GM21737 (cell line): ENCODE measurements around the gene KCNC2.

Experiments
- ATAC-seq: cut with Tn5 transposase; IDR thresholded peaks from one replicate; pipeline ENCODE4 v1.9.1; 2021; ENCODE audit warnings: mild to moderate bottlenecking, moderate library complexity; ENCODE audit not compliant: unreplicated experiment

KCNC2 gene

GRCh38 chr12:75162845-75163244 is 46.8 kb downstream of the KCNC2 start:
- no peak for ATAC-seq

DNA sequence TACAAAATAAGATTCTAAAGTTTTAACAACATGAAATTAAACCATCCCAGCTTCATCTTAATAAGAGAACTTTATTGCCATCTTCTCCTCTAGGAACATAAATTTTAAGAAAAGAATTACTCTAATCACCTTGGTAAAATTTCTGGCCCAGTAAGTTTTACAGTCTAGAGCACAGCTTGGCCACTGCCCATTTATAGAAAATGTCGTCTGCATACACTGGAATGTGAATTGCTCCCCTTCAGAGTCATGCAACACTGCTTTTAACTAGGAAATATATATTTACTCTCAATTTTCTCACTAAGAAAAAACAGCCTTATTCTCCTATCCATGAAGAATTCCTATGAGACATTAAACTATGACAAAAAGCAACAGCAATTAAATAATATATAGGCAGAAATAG is 48.2 kb downstream of the KCNC2 start:
- no peak for ATAC-seq

- no peak for ATAC-seq
These were observed 52.3 kb downstream of the KCNC2 start for GRCh38 chr12:75157385-75157784.

- ATAC-seq, result no peak
These were observed 53.7 kb downstream of the KCNC2 start for GRCh38 chr12:75155962-75156361.

DNA sequence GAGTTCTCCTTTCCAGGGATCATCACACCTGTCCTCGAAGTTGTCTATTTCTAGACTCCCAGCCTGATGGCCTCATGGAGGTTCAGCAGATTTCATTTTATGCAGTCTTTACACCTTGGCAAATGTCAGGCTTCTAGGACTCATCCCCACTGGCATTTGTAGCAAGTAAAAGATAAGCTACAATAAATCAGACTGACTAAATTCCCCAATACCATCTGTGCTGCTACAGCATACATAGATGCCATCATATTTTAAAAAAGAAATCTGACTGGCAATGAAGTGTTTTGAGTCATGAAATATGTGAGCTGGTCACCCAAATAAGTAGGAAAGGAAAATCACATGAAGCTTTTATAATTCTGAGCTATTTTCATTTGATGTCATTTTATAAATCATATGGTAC is 55.3 kb downstream of the KCNC2 start:
- ATAC-seq, result no peak

DNA sequence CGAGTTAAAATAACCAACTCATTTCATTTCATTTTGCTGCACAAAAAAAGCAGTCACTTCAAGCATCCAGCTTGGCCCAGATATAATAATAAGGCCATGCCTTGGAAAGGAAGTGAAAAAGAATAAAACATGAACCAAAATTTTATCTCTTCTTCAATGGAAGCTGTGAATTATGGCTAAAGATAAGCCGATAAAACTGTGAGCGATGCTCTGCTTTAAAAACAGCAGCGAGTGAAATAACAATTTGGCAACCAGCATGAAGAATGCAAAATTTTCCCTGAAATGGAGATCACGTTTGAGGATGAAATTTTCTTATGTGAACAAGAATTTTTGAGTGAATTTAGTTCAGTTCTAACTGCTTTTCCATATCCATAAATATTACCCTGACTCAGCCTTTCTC is 70.4 kb downstream of the KCNC2 start:
- no peak for ATAC-seq

- ATAC-seq, result no peak
These were observed 71.7 kb downstream of the KCNC2 start for GRCh38 chr12:75137896-75138295.

DNA sequence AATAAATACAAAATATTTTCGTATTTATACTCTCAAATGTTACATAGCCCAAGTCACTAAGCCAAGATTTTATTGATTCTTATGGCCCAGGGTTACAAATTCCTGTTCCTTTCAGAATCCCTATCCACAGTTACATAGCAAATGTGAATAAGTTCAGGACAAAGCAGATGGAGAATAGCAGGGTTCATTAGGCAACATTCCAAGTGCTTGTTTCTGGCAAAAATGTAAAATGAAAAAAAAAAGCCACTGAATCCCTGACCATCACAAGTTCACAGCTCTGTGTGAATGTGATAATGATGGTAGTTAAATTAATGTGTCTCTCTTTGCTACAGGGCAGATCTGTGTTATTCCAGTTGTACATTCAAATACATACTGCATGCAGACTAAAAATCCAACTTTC is 74.6 kb downstream of the KCNC2 start:
- ATAC-seq, result no peak

GRCh38 chr12:75130811-75131210 is 78.8 kb downstream of the KCNC2 start:
- no peak for ATAC-seq

- ATAC-seq, result no peak
These were observed 80.4 kb downstream of the KCNC2 start for GRCh38 chr12:75129275-75129674.

GRCh38 chr12:75121036-75121705 is 88.5 kb downstream of the KCNC2 start:
- ATAC-seq, result no peak

DNA sequence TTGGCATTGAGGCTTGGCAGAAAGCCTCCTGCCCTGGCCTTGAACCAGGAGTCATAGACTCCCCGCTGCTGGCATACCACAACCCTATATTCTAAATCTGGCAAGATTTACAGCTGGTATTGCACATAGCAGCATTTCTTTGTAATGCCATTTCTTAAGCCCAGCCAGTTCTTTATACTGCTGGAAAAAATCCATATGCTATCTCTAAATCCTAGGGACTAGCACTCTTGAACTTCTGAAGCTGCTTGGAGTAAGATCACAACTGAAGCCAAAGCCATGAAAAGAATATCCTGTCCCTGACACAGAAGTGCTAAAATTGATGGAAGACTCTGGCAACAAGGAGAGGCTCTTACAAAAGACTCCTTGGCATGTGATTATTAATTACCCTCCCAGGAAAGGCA is 89.3 kb downstream of the KCNC2 start:
- no peak for ATAC-seq

DNA sequence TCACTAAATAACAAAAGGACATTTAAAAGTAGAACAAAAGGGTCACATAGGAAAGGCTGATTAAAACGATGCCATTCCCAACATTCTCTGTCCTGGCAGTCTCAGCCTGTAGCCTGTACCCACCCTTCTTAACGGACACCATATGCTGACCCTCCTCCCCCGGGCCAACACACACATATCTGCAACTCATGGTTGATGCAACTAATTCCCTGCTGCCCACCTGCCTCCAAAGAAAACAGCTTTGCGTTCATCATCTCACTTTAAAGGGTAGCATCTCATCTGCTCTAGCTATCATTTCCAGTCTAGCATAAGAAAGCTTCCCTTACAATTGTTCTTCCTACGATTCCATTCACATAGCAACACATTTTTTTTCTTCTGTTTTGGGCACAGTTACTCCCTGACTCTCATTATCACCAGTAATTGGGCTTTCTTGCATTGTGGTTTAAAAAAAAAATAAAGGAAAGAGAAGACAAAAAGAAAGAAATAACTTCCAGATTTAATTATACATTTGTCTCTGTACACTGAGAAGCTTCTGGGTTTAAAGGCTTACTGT is 92.9 kb downstream of the KCNC2 start:
- no peak for ATAC-seq

DNA sequence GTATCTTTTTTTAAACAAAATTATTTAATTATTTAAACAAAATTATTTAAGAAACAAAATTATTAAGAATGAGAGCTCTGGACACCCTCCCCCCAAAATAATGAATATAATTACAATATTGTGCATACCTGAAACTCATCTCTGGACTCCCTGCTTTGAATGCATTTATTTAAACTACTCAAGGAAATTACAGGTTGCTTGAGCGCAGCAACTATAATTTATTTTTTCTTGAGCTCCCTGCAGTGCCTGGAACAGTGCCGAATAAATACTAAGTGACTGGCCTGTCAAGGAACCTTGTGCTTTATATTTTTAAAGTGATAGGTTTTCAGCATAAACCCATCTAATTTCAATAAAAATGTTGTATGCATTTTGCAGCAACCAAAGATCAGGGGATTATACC is 93.9 kb downstream of the KCNC2 start:
- no peak for ATAC-seq

GRCh38 chr12:75103822-75104221 is 105.8 kb downstream of the KCNC2 start:
- ATAC-seq, result no peak

GRCh38 chr12:75101781-75102180 is 107.9 kb downstream of the KCNC2 start:
- ATAC-seq, result no peak

DNA sequence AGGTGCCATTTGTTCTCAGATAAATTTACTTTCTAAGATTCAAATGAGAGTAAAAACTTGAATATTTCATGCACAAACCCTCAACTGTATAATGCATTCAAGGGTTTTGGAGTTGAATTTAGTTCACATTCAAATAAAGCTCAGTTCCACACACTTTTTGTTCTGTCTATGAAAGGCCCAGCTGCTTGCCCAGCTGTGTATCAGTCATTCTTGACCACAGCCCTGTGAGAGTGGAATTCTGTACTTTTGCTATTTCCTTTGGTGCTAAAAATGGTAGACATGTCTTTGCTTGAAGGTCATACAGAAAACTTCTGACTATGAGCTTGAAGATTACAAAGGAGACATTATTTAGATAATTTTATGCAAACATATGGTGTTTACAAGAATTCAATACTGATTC is 110.4 kb downstream of the KCNC2 start:
- ATAC-seq, result no peak

DNA sequence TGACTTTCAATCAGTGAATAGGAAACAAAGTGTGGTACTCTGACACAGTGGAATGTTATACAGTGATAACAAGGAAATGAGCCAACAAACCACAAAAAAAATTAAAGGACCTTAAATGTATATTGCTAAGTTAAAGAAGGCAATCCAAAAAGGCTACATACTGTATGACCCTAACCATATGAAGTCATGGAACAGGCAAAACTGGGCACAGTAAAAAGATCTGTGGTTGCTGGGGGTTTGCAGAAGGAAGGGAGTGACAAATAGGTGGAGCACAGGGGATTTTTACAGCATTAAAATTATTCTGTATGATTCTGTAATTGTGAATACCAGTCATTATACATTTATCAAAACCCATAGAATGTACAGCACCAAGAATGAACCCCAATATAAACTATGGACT is 112.6 kb downstream of the KCNC2 start:
- ATAC-seq, result no peak

DNA sequence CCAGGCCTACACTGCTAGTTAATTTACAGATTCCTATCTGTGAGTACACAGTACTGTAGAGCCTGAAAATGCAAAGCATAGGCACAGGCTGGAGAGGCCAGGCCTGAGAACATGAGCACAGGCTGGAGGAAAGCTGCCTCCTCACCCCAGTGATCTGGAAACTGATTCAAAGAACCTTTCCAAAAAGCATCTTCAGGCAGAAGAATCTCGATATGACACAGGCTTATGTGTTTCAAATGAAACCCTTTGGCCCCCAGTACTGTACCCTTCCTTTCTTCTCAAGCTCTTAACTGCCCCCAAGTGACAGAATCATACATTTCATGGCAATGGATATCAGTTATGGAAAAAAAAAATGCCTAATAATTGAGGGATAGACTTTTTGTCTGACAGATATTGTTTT is 122.0 kb downstream of the KCNC2 start:
- no peak for ATAC-seq

GRCh38 chr12:75086091-75087038 is 123.3 kb downstream of the KCNC2 start:
- ATAC-seq, result no peak

GRCh38 chr12:75081305-75081704 is 128.3 kb downstream of the KCNC2 start:
- ATAC-seq, result no peak

DNA sequence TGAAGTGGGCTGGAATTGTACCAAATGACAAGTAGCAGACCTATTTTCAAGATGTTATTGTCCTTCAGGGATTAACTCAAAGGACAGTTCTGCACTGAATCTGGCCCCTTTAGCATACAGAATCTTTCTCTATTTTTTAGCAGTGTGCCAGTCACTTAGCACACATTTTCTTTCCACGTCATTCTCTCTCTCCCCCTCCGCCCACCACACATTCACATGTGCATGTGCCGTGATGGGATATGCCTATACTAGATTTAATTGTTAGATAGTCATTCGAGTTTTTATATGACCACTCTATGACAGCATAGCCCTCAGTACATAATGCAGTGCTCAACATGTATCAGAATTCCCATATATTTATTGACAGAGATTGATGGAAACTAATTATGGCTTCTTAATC is 129.1 kb downstream of the KCNC2 start:
- no peak for ATAC-seq
